Skeletal muscle satellite cell (primary cell): ENCODE results near the gene TCTN1.
"Not testable (repeated sequence)": the region's sequence is repeated elsewhere in the genome, so short reads cannot be mapped to it uniquely, and the experiment has no call there.

Experiments used
- H3K27me3 ChIP-seq: 2 replicates; pipeline ENCODE4 v1.7.0; 2013; ENCODE audit warnings: low read length; ENCODE audit not compliant: control insufficient read depth, insufficient read depth
- H3K36me3 ChIP-seq: 2 replicates; pipeline ENCODE4 v1.7.0; 2013; ENCODE audit warnings: mild to moderate bottlenecking, control low read depth, low read length; ENCODE audit not compliant: insufficient read depth
- H3K4me1 ChIP-seq: 2 replicates; pipeline ENCODE4 v1.7.0; 2013; ENCODE audit warnings: low read length; ENCODE audit not compliant: control insufficient read depth, insufficient read depth
- H3K4me2 ChIP-seq: 2 replicates; pipeline ENCODE4 v1.7.0; 2013; ENCODE audit warnings: mild to moderate bottlenecking, low read length
- H3K4me3 ChIP-seq: 2 replicates; pipeline ENCODE4 v1.7.0; 2013; ENCODE audit warnings: low read length
- H3K9ac ChIP-seq: 2 replicates; pipeline ENCODE4 v1.7.0; 2013; ENCODE audit warnings: mild to moderate bottlenecking, low read depth, low read length, moderate library complexity
- H3K9me3 ChIP-seq: replicated peaks from 2 replicates; pipeline ENCODE4 v1.7.0; 2013; ENCODE audit warnings: mild to moderate bottlenecking, control low read depth, low read length

TCTN1 gene

DNA sequence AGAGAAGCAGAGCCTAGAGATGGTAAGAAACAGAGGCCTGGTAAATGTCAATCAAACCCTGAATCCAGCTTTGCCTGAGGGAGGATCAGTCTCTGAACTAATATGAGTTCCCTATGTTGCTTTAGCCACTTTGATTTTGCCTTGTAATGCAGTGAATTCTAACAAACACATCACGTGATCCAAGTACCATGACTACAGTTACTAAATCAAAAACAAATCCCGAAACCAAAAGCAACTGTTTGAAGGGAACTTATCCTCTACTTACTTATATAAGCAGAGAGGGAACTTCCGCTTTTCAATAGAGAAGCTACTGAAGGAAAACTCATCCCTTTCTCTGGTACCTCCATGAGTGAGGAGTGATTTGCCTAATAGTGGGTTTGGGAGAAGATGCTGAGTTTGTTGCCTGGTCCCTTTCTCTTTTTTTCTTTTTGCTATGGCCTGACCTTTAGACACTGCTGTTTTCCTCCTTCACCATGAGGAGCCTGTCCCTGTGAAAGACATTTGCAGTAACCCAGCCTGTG, 23.1 kb upstream of the TCTN1 start:
- no peaks in the 10 kb centered on the region for H3K36me3 ChIP-seq
- H3K4me1 ChIP-seq: peaks cover 3% of the 10 kb centered on the region
- no peak overlapping the region for H3K9ac ChIP-seq
- H3K27me3 ChIP-seq: no peaks in the 10 kb centered on the region
- no peaks in the 10 kb centered on the region for H3K9me3 ChIP-seq
- no peak overlapping the region for H3K4me3 ChIP-seq
- peak overlapping the region; percentile 32 for H3K4me2 ChIP-seq

DNA sequence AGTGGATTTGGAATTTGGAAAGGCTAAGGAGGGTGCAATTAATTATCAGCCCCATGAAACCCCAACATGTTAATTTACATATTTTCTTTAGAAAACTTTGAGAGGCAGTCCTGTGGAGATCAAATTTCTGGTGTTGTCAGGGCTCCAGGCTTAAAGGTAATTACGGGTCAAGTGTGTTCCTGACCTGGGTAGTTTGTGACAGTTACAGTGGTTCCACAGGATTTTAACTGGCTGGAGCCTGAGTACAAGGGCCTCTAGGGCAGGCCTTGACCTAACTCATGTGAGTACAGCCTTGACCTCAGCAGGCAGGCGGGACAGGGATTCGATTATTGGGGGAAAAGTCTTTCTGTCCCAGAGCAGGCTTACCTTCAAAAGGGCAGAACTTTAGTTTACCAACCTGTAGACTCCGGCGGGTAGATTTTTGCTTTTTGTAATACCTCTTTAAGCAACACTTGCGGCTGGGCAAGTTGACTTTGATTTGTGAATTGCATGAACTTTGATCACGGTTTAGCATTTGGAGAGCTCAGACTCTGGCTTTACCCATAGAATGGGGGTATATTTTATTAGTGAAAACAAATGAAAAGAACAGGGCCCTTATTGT, 22.4 kb upstream of the TCTN1 start:
- Histone ChIP-seq H3K4me2 (no peak overlapping the region), H3K36me3 (no peaks in the 10 kb centered on the region), H3K9me3 (no peaks in the 10 kb centered on the region), H3K9ac (no peak overlapping the region), H3K27me3 (no peaks in the 10 kb centered on the region), H3K4me1 (peaks cover 3% of the 10 kb centered on the region), H3K4me3 (no peak overlapping the region)

DNA sequence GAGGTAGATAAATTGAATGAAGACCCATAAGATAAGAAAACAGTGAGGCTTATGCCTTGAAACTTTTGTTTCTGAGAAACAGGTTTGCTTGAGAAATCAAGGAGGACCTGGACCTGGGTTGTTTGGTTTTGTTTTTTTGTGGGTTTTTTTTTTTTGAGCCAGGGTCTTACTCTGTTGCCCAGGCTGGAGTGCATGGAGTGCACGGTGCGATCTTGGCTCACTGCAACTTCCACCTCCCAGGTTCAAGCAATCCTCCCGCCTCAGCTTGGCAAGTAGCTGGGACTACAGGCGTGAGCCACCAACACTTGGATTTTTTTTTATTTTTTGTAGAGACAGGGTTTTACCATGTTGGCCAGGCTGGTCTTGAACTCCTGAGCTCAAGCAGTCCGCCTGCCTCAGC, 21.9 kb upstream of the TCTN1 start:
- H3K4me3 ChIP-seq: no peak overlapping the region
- no peak overlapping the region for H3K9ac ChIP-seq
- peaks cover 3% of the 10 kb centered on the region for H3K4me1 ChIP-seq
- no peak overlapping the region for H3K4me2 ChIP-seq
- H3K9me3 ChIP-seq: no peaks in the 10 kb centered on the region
- no peaks in the 10 kb centered on the region for H3K27me3 ChIP-seq
- no peaks in the 10 kb centered on the region for H3K36me3 ChIP-seq

DNA sequence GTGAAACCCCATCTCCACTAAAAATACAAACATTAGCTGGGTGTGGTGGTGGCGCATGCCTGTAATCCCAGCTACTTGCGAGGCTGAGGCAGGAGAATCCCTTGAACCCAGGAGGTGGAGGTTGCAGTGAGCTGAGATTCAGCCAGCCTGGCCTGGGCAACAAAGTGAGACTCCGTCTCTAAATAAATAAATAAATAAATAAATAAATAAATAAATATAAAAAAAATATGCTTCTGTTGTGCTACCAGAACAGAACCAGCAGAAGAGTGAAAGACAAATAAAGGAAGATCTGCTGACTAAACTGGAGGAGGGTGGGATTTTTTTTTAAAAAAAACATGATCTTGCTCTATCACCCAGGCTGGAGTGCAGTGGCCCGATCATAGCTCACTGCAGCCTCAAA, 21.0 kb upstream of the TCTN1 start:
- not testable (repeated sequence) for H3K4me1 ChIP-seq, H3K4me2 ChIP-seq, H3K9ac ChIP-seq, H3K4me3 ChIP-seq, H3K36me3 ChIP-seq, H3K27me3 ChIP-seq, H3K9me3 ChIP-seq

DNA sequence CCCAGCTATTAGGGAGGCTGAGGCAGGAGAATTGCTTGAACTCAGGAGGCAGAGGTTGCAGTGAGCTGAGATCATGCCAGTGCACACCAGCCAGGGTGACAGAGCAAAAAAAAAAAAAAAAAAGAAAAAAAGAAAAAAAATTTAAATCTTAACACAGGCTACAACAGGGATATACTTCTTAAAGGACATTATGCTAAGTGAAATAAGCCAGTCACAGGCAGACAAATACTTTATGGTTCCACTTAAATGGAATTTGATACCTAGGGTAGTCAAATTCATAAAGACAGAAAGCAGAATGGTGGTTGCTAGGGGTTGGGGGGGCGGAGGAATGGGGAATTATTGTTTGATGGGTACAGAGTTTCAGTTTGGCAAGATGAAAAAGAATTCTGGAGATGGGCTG, 16.0 kb upstream of the TCTN1 start:
- H3K9me3 ChIP-seq: no peaks in the 10 kb centered on the region
- H3K4me2 ChIP-seq: no peak overlapping the region
- no peak overlapping the region for H3K9ac ChIP-seq
- no peak overlapping the region for H3K4me3 ChIP-seq
- no peaks in the 10 kb centered on the region for H3K4me1 ChIP-seq
- H3K27me3 ChIP-seq: no peaks in the 10 kb centered on the region
- H3K36me3 ChIP-seq: no peaks in the 10 kb centered on the region

DNA sequence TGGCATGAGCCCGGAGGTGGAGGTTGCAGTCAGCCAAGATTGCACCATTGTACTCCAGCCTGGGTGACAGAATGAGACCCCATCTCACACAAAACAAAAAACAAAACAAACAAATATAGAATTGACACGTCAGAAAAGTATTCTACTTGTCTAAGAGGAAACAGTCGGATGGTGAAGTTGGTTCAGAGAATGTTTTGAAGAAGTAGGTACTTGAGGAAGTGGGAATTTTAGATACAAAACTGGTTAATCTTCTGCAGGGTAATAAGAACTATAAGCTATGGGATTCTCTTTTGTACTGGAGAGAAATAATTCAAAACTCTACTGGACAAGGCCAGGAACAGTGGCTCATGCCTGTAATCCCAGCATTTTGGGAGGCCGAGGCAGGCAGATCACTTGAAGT, 14.6 kb upstream of the TCTN1 start:
- Histone ChIP-seq H3K27me3 (no peaks in the 10 kb centered on the region), H3K4me1 (no peaks in the 10 kb centered on the region), H3K4me3 (no peak overlapping the region), H3K9me3 (no peaks in the 10 kb centered on the region), H3K9ac (no peak overlapping the region), H3K4me2 (no peak overlapping the region), H3K36me3 (no peaks in the 10 kb centered on the region)

DNA sequence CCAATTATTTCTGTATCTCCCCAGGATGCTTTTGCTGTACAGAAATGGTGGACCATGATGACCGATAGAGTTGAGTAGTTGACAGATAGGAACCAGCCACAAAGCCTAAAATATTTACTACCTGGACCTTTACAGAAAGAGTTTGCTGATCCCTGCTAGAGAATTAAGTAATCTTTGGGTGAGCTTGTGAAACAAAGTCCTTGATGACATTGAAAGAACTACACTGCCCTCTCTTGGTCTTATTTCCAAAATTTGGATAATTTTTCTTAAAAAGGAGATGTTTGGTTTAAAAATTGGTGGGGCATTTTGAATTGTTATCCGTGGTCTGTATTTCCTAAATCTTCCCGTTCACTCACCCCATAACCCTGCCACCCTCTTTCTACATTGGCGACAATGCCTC, 13.7 kb upstream of the TCTN1 start:
- Histone ChIP-seq H3K36me3 (no peaks in the 10 kb centered on the region), H3K4me2 (no peak overlapping the region), H3K9me3 (no peaks in the 10 kb centered on the region), H3K9ac (no peak overlapping the region), H3K27me3 (no peaks in the 10 kb centered on the region), H3K4me1 (no peaks in the 10 kb centered on the region), H3K4me3 (no peak overlapping the region)

DNA sequence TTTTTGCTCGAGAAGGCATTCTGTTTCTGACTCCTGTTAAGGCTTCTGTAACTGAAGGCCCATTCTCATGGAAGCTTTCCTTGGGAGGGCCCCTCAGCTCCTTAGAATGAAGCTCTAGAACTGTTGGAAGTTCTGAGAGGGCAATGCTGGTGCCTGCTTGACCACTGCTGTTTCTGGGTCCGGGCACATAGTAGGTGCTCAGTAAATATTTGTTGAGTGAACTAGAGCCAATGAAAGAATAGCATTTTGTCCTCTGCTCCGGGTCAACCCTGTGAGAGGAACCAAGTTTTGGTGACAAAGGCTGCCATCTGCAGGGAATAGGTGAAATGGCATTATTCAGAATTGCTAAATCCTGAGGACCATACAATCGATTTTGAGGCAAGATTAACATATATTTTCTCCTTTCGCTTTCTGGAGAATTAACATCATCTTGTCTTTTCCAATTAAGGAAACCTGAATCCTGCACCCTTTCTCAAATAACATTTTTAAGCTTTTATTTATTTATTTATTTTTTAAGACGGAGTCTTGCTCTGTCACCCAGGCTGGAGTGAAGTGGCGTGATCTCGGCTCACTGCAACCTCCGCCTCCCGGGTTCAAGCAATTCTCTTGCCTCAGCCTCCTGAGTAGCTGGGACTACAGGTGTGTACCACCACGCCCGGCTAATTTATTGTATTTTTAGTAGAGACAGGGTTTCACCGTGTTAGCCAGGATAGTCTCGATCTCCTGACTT, 11.7 kb upstream of the TCTN1 start:
- not testable (repeated sequence) for H3K27me3 ChIP-seq, H3K9me3 ChIP-seq, H3K4me3 ChIP-seq, H3K4me1 ChIP-seq, H3K4me2 ChIP-seq, H3K9ac ChIP-seq, H3K36me3 ChIP-seq

DNA sequence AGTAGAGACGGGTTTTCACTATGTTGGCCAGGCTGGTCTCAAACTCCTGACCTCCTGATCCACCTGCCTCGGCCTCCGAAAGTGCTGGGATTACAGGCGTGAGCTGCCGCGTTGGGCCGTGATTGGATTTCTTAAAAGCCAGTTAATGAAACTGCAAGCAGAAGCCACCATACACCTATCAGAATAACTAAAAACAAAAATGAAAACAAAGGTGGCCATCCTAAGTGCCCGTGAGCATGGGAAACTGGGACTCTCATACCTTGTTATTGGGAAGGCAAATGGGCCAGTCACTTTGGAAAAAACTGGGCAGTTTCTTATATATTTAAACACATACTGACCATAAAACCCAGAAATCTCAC, 7.7 kb upstream of the TCTN1 start:
- Histone ChIP-seq H3K27me3 (no peaks in the 10 kb centered on the region), H3K9ac (no peak overlapping the region), H3K9me3 (no peaks in the 10 kb centered on the region), H3K36me3 (no peaks in the 10 kb centered on the region), H3K4me3 (no peak overlapping the region), H3K4me2 (no peak overlapping the region), H3K4me1 (no peaks in the 10 kb centered on the region)

DNA sequence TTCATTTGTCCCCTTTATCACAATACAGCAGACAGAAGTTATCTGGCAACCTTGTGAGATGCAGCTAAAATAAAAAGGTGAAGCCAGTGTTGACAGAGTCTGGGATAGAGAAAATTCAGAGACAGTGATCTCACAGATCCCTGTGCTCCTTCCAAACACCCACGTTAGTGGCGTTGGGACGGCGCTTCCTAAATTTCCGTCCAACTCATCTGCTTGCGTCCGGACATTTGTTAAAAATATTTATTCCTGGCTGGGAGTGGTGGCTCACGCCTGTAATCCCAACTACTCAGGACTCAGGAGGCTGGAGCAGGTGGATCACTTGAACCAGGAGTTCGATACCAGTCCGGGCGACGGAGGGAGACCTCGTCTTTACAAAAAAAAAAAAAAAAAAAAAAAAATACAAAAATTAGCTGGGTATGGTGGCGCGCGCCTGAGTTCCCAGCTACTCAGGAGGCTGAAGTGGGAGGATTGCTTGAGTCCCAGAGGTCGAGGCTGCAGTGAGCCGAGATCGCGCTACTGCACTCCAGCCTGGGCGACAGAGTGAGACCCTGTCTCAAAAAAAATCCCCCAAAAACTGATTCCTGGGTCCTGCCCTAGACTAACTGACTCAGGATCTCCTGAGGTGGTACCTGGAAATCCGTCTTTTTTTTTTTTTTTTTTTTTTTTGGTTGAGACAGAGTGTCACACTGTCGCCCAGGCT, 708 bp upstream of the TCTN1 start:
- peaks cover 3% of the 10 kb centered on the region for H3K36me3 ChIP-seq
- H3K9ac ChIP-seq: peak overlapping the region; percentile 90
- no peaks in the 10 kb centered on the region for H3K9me3 ChIP-seq
- H3K4me2 ChIP-seq: peak overlapping the region; percentile 85
- peaks cover 9% of the 10 kb centered on the region for H3K4me1 ChIP-seq
- H3K4me3 ChIP-seq: peak overlapping the region; percentile 80
- H3K27me3 ChIP-seq: no peaks in the 10 kb centered on the region

DNA sequence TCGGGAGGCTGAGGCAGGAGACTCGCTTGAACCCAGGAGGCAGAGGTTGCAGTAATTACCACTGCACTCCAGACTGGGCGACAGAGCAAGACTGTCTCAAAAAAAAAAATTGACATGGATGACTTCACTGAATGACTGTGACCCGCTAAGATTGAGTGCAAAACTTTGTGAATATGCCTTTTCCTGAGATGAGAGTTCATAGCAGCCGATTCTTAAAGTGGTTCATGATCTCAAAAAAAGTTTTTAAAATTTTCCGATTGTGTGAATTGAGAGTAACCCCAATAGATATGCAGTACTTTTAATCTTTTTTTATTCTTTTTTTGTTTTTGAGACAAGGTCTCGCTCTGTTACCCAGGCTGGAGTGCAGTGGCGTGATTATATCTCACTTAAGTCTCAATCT, 1.2 kb downstream of the TCTN1 start:
- Histone ChIP-seq H3K9me3 (no peaks in the 10 kb centered on the region), H3K36me3 (peaks cover 3% of the 10 kb centered on the region), H3K27me3 (no peaks in the 10 kb centered on the region), H3K4me3 (no peak overlapping the region), H3K4me2 (no peak overlapping the region), H3K4me1 (peaks cover 9% of the 10 kb centered on the region), H3K9ac (no peak overlapping the region)
